HepG2 (cell line): ENCODE results near the gene PRKAG1. TPM values are rescaled to one million over a fixed set of nuclear protein-coding genes. Genes with fewer than 3 reads are reported as not detected.
A peak's percentile ranks its signal among the peaks of the same experiment; 100 is the strongest.

Experiments
- AFF4 ChIP-seq: sonication (generic); formaldehyde crosslinking; IDR thresholded peaks from 2 replicates; pipeline ENCODE4 v1.4.0; 2020; ENCODE audit warnings: missing genetic modification reagents
- GMEB1 ChIP-seq: sonication (generic); formaldehyde crosslinking; IDR thresholded peaks from 2 replicates; pipeline ENCODE4 v1.5.1; 2020; ENCODE audit warnings: missing genetic modification reagents, mild to moderate bottlenecking, borderline replicate concordance
- IRF1 ChIP-seq: sonication (generic); formaldehyde crosslinking; IDR thresholded peaks from 2 replicates; pipeline ENCODE4 v1.4.0; 2020; ENCODE audit warnings: low read depth, mild to moderate bottlenecking, missing genetic modification reagents
- JDP2 ChIP-seq: sonication (generic); formaldehyde crosslinking; IDR thresholded peaks from 2 replicates; pipeline ENCODE4 v1.8.1; 2022; ENCODE audit warnings: missing genetic modification reagents, borderline replicate concordance
- TERF1 ChIP-seq: sonication (generic); formaldehyde crosslinking; IDR thresholded peaks from 2 replicates; pipeline ENCODE4 v1.8.0; 2022; ENCODE audit warnings: mild to moderate bottlenecking, missing genetic modification reagents, moderate library complexity
- ZNF318 ChIP-seq: sonication (generic); formaldehyde crosslinking; IDR thresholded peaks from 2 replicates; pipeline ENCODE4 v1.4.0; 2020; ENCODE audit warnings: mild to moderate bottlenecking, missing genetic modification reagents
- ZNF550 ChIP-seq: sonication (generic); formaldehyde crosslinking; IDR thresholded peaks from 2 replicates; pipeline ENCODE4 v1.4.0; 2020; ENCODE audit warnings: mild to moderate bottlenecking, missing genetic modification reagents, borderline replicate concordance
- ZNF720 ChIP-seq: sonication (generic); formaldehyde crosslinking; IDR thresholded peaks from 2 replicates; pipeline ENCODE4 v1.4.0; 2020; ENCODE audit warnings: missing genetic modification reagents
- ZZZ3 ChIP-seq: sonication (generic); formaldehyde crosslinking; IDR thresholded peaks from 2 replicates; pipeline ENCODE4 v1.4.0; 2020; ENCODE audit warnings: missing genetic modification reagents, mild to moderate bottlenecking, borderline replicate concordance
- polyA plus RNA-seq, 8 experiments: library from polyadenylated mRNA; depleted of rRNA in 3 of 8; stranded (reverse) in 7 of 8; unstranded in 1 of 8; fragments of >200 nt; fragmentation: Illumina TruSeq in 4 of 8; extraction: Trizol in 4 of 8; gene quantifications; 2 replicates each; pipeline versions ENCODE4 v1.2.1 to v1.2.3, GENCODE V29; 2011 to 2016; ENCODE audit warnings: low read depth in 4 of 8, missing spikeins in 1 of 8, mixed read lengths in 1 of 8; ENCODE audit not compliant: insufficient read depth in 1 of 8
- total RNA-seq, 5 experiments: library from RNA; depleted of rRNA; stranded (reverse); fragments of >200 nt; fragmentation: Illumina TruSeq; extraction: Trizol; gene quantifications; 2 replicates each; pipeline ENCODE4 v1.2.3, GENCODE V29; 2016; ENCODE audit warnings: low read depth in 1 of 5

Gene PRKAG1
- total and polyA plus RNA-seq, 2 of the 13 experiments (the other 11 are each of a cell fraction or from before 2014, with no cell fraction given) = 26.1 to 32.8 TPM

- peak; percentile 91; the same call in 1 of the 2 replicates for TF ChIP-seq ZNF550
- TF ChIP-seq ZNF720 (CRISPR knock-in tag) = no peak
- no peak for TF ChIP-seq JDP2
- TF ChIP-seq ZNF318 (CRISPR knock-in tag) = no peak
- peak; percentile 69 for TF ChIP-seq ZZZ3 (CRISPR knock-in tag)
- TF ChIP-seq TERF1 (CRISPR knock-in tag) = no peak
- no peak for TF ChIP-seq IRF1 (CRISPR knock-in tag)
- TF ChIP-seq AFF4 (CRISPR knock-in tag) = no peak
- TF ChIP-seq GMEB1 (CRISPR knock-in tag) = peak; percentile 69
These were observed 61.2 kb downstream of the PRKAG1 start, which contains the start of gene ARF3 (continued) for GRCh38 chr12:48957141-48958048.
